Liver (tissue), 9 donors: ENCODE measurements around the gene CPNE5. TPM values are rescaled to one million over a fixed set of nuclear protein-coding genes. Genes with fewer than 3 reads are reported as not detected.

Experiments used
- DNase-seq: peaks from one replicate; pipeline ENCODE4 v3.0.0-alpha.2; 2017; ENCODE audit warnings: low spot score
- H3K27ac ChIP-seq, 2 donors: one replicate each; pipeline ENCODE4 v1.7.0; 2013; ENCODE audit warnings: inconsistent platforms in 2 of 2, low read length in 2 of 2, control low read depth in 1 of 2, low read depth in 1 of 2, mild to moderate bottlenecking in 1 of 2
- H3K27me3 ChIP-seq, 4 donors: one replicate each; pipeline versions ENCODE4 v1.6.1 to v1.7.0; 2013; ENCODE audit warnings: low read length in 3 of 4, inconsistent platforms in 1 of 4, mild to moderate bottlenecking in 1 of 4, moderate library complexity in 1 of 4; ENCODE audit not compliant: control insufficient read depth in 4 of 4, insufficient read depth in 4 of 4
- H3K36me3 ChIP-seq, 4 donors: one replicate each; pipeline versions ENCODE4 v1.6.1 to v1.7.0; 2013; ENCODE audit warnings: low read length in 3 of 4, mild to moderate bottlenecking in 3 of 4, low read depth in 1 of 4, moderate library complexity in 1 of 4; ENCODE audit not compliant: control insufficient read depth in 4 of 4, insufficient read depth in 3 of 4
- H3K4me1 ChIP-seq, 4 donors: one replicate each; pipeline versions ENCODE4 v1.6.1 to v1.7.0; 2013; ENCODE audit warnings: low read length in 3 of 4, mild to moderate bottlenecking in 3 of 4, moderate library complexity in 1 of 4; ENCODE audit not compliant: control insufficient read depth in 4 of 4, insufficient read depth in 4 of 4
- H3K4me3 ChIP-seq, 3 donors: one replicate each; pipeline versions ENCODE4 v1.6.1 to v1.7.0; 2013; ENCODE audit warnings: low read length in 3 of 3, control low read depth in 1 of 3, low read depth in 1 of 3, mild to moderate bottlenecking in 1 of 3
- H3K9ac ChIP-seq, 2 donors: one replicate each; pipeline ENCODE4 v1.7.0; 2013; ENCODE audit warnings: low read length in 2 of 2, mild to moderate bottlenecking in 2 of 2, moderate library complexity in 2 of 2, control low read depth in 1 of 2, low read depth in 1 of 2
- H3K9me3 ChIP-seq, 4 donors: one replicate each; pipeline versions ENCODE4 v1.6.1 to v1.7.0; 2013; ENCODE audit warnings: low read length in 3 of 4; ENCODE audit not compliant: control insufficient read depth in 4 of 4
- FOXA1 ChIP-seq: IDR thresholded peaks from 2 replicates; pipeline ENCODE4 v1.6.1; 2016; ENCODE audit warnings: antibody characterized with exemption
- FOXA2 ChIP-seq: IDR thresholded peaks from 2 replicates; pipeline ENCODE4 v1.6.1; 2016; ENCODE audit warnings: antibody characterized with exemption
- GABPA ChIP-seq, 2 donors: IDR thresholded peaks in 1 of 2; conservative IDR thresholded peaks in 1 of 2; 2 replicates each; pipeline ENCODE4 v1.6.1; 2016; ENCODE audit warnings: antibody characterized with exemption in 2 of 2, mild to moderate bottlenecking in 1 of 2, moderate library complexity in 1 of 2
- HNF4A ChIP-seq, 2 donors: conservative IDR thresholded peaks; 2 replicates each; pipeline ENCODE4 v1.6.1; 2016; ENCODE audit warnings: antibody characterized with exemption in 2 of 2, mild to moderate bottlenecking in 2 of 2
- HNF4G ChIP-seq: IDR thresholded peaks from 2 replicates; pipeline ENCODE4 v1.6.1; 2016; ENCODE audit warnings: antibody characterized with exemption
- JUND ChIP-seq, 2 donors: IDR thresholded peaks; 2 replicates each; pipeline ENCODE4 v1.6.1; 2016; ENCODE audit warnings: antibody characterized with exemption in 2 of 2
- NR2F2 ChIP-seq: IDR thresholded peaks from 2 replicates; pipeline ENCODE4 v1.6.1; 2016; ENCODE audit warnings: antibody characterized with exemption
- RAD21 ChIP-seq, 2 donors: IDR thresholded peaks; 2 replicates each; pipeline ENCODE4 v1.6.1; 2016; ENCODE audit warnings: antibody characterized with exemption in 2 of 2, mild to moderate bottlenecking in 2 of 2
- RXRA ChIP-seq, 2 donors: IDR thresholded peaks; 2 replicates each; pipeline ENCODE4 v1.6.1; 2017 to 2018; ENCODE audit warnings: antibody characterized with exemption in 2 of 2, mild to moderate bottlenecking in 1 of 2
- SP1 ChIP-seq: IDR thresholded peaks from 2 replicates; pipeline ENCODE4 v1.6.1; 2018; ENCODE audit warnings: antibody characterized with exemption, mild to moderate bottlenecking
- YY1 ChIP-seq: IDR thresholded peaks from 2 replicates; pipeline ENCODE4 v1.6.1; 2016; ENCODE audit warnings: antibody characterized with exemption, mild to moderate bottlenecking
- WGBS: extraction: QIAGEN DNeasy Blood & Tissue Kit; methylation state at CpG from one replicate; pipeline ENCODE4 v1.1.7; 2013; 5-methylcytosine and 5-hydroxymethylcytosine counted together
- polyA plus RNA-seq, 2 donors: library from polyadenylated mRNA; stranded (reverse) in 1 of 2; unstranded in 1 of 2; fragments of 200-250 nt in 1 of 2; fragments of >200 nt in 1 of 2; fragmentation: Nextera tagmentation in 1 of 2; extraction: Ambion mirVana in 1 of 2; gene quantifications; one replicate each; pipeline versions ENCODE4 v1.2.1 to v1.2.3, GENCODE V29; 2013 to 2015
- total RNA-seq, 2 donors: library from RNA; depleted of rRNA; stranded (reverse); fragments of >200 nt; gene quantifications; one replicate each; pipeline ENCODE4 v1.2.3, GENCODE V29; 2014
- TF ChIP-seq, protein P1 (sequence below): fragments of 150-350 bp; IDR thresholded peaks from 2 replicates; pipeline ENCODE4 v1.5.1; 2017; ENCODE audit warnings: improper control_type of control experiment, low read depth, low read length; ENCODE audit not compliant: missing input control
- TF ChIP-seq, protein P2 (sequence below): IDR thresholded peaks from 2 replicates; pipeline ENCODE4 v1.6.1; 2016; ENCODE audit warnings: antibody characterized with exemption, mild to moderate bottlenecking
- donor health status: healthy.
- donor health status: healthy.
- donor health status: healthy.
- donor health status: healthy.
- donor health status: healthy.

The CPNE5 gene
- total and polyA plus RNA-seq, 4 donors = 0.24 to 1.1 (median 0.44) TPM

GRCh38 chr6:36844232-36845170 lies 5.3 kb upstream of the CPNE5 start:
- no peaks in the 10 kb centered on the region for H3K36me3 ChIP-seq
- peaks cover 0 to 2% (median 0%) of the 10 kb centered on the region in 4 donors for H3K27me3 ChIP-seq
- peaks cover 6 to 13% (median 9%) of the 10 kb centered on the region in 4 donors for H3K4me1 ChIP-seq
- no peaks in the 10 kb centered on the region for H3K9me3 ChIP-seq
- no peak overlapping the region for H3K4me3 ChIP-seq
- H3K9ac ChIP-seq = no peak overlapping the region
- TF ChIP-seq RXRA (IDR thresholded peaks at IDR 0.05) (no peak), FOXA1 (no peak), HNF4G (no peak), SP1 (no peak), JUND (IDR thresholded peaks at IDR 0.05) (no peak), NR2F2 (no peak), FOXA2 (no peak), YY1 (no peak), HNF4A (conservative IDR thresholded peaks at IDR 0.05) (no peak), RAD21 (IDR thresholded peaks at IDR 0.05) (no peak), GABPA (IDR thresholded peaks at IDR 0.05 in 1 of 2, conservative IDR thresholded peaks at IDR 0.05 in 1 of 2) (no peak)
- TF ChIP-seq, protein P1, sequence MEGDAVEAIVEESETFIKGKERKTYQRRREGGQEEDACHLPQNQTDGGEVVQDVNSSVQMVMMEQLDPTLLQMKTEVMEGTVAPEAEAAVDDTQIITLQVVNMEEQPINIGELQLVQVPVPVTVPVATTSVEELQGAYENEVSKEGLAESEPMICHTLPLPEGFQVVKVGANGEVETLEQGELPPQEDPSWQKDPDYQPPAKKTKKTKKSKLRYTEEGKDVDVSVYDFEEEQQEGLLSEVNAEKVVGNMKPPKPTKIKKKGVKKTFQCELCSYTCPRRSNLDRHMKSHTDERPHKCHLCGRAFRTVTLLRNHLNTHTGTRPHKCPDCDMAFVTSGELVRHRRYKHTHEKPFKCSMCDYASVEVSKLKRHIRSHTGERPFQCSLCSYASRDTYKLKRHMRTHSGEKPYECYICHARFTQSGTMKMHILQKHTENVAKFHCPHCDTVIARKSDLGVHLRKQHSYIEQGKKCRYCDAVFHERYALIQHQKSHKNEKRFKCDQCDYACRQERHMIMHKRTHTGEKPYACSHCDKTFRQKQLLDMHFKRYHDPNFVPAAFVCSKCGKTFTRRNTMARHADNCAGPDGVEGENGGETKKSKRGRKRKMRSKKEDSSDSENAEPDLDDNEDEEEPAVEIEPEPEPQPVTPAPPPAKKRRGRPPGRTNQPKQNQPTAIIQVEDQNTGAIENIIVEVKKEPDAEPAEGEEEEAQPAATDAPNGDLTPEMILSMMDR = no peak
- TF ChIP-seq, protein P2, sequence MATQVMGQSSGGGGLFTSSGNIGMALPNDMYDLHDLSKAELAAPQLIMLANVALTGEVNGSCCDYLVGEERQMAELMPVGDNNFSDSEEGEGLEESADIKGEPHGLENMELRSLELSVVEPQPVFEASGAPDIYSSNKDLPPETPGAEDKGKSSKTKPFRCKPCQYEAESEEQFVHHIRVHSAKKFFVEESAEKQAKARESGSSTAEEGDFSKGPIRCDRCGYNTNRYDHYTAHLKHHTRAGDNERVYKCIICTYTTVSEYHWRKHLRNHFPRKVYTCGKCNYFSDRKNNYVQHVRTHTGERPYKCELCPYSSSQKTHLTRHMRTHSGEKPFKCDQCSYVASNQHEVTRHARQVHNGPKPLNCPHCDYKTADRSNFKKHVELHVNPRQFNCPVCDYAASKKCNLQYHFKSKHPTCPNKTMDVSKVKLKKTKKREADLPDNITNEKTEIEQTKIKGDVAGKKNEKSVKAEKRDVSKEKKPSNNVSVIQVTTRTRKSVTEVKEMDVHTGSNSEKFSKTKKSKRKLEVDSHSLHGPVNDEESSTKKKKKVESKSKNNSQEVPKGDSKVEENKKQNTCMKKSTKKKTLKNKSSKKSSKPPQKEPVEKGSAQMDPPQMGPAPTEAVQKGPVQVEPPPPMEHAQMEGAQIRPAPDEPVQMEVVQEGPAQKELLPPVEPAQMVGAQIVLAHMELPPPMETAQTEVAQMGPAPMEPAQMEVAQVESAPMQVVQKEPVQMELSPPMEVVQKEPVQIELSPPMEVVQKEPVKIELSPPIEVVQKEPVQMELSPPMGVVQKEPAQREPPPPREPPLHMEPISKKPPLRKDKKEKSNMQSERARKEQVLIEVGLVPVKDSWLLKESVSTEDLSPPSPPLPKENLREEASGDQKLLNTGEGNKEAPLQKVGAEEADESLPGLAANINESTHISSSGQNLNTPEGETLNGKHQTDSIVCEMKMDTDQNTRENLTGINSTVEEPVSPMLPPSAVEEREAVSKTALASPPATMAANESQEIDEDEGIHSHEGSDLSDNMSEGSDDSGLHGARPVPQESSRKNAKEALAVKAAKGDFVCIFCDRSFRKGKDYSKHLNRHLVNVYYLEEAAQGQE = no peak
- DNase-seq = no peak
- H3K27ac ChIP-seq = no peak overlapping the region
- WGBS = 78% methylated on average over 19 of the region's 19 CpGs

GRCh38 chr6:36843170-36843569 lies 3.9 kb upstream of the CPNE5 start:
- H3K9me3 ChIP-seq = no peaks in the 10 kb centered on the region
- H3K4me3 ChIP-seq = no peak overlapping the region
- TF ChIP-seq NR2F2 = no peak
- DNase-seq = no peak
- peaks cover 6 to 19% (median 11%) of the 10 kb centered on the region in 4 donors for H3K4me1 ChIP-seq
- H3K27me3 ChIP-seq = peaks cover 0 to 6% (median 2%) of the 10 kb centered on the region in 4 donors
- WGBS = 97% methylated on average over 4 of the region's 4 CpGs
- H3K9ac ChIP-seq = no peak overlapping the region
- no peak overlapping the region for H3K27ac ChIP-seq
- H3K36me3 ChIP-seq = no peaks in the 10 kb centered on the region
